NCI-H2171 (cell line): ENCODE measurements around the gene BPIFB6.

Experiments used
- DNase-seq: peaks from one replicate; lab custom pipeline; 2025; lab: John Stamatoyannopoulos, UW

The BPIFB6 gene

DNA sequence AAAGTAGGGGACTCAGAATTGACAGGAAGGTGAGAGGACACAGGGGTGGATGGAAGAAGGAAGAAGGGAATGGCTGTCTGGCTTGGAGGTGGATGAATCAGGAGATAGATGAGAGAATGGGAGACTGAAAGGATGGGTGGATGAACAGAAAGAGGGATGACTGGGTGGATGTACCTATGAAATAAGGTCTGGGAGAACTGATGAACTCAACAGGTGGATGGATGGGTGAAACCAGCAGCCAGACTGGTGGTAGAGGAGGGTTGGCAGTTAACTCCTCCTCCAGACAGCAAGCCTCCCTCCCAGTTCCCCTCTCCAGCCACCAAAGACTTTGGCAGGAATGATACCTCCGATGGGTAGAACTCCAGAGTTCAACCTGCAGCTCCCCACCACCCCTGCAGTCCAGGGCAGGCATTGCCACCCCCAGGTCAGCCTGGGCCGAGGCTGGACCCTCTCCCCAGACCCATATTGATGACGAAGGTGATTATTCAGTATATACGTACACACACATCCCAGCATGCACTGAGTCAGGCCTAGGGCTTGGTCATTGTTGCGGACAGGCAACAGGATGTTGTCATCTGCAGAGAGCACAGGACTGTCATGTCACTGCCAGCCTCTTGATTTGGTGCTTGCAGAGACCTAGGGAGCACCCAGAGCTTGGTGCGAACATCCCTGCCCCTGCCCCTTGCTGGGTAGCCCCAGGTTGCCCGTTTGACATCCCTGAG is 29.2 kb upstream of the BPIFB6 start:
- DNase-seq, result no peak

DNA sequence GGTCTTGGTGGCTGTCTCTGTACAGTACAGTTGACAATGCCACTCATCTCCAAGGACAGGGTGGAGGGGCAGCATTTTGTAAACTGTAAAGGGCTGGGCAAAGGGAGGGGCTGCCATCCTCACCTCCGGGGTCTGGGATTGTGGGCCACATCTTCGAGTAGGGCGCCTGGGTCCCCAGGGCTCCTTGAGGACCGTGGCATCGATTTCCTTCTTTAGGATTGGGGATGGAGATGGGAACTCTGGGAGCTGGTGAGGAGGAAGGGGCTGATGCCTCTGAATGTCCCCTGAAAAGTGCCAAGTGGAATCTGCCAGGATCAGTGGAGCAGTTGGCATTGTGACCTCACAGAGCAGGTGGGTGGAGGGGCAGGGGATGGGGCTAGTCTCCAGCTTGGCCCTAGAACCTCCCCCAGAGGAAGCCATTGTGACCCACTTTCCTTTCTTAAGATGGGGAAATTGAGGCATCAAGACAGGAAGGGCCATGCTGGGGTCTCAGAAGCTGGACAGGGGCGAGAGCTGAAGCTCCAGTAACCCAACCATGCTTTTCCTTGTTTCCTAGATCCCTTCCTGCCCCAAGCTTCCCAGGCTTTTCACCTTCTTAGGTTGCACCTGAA is 27.2 kb upstream of the BPIFB6 start, which contains the start of gene SUN5:
Gene SUN5, minus strand, starts transcription at position 293 of the 611 bp plus-strand sequence. Its CDS starts 93 bp downstream, at position 200.
- DNase-seq, result no peak

DNA sequence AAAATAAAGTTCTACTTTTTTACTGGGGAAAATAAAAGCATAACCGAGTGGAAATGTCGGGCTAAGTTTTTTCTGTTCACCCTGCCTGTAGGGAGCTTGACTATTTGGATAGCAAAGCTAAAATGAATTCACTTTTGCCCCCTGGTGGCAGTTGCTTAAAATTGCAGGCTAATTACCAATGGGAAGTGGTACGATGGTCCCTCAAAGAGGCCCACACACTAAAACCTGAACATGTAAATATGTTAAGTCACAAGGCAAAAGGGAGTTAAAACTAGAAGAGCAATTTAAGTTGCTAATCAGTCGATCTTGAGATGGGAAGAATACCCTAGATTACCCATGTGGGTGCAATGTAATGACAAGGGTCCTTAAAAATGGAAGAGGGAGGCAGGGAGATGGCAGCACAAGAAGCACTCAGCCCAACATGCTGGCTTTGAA is 26.3 kb upstream of the BPIFB6 start:
- no peak for DNase-seq

DNA sequence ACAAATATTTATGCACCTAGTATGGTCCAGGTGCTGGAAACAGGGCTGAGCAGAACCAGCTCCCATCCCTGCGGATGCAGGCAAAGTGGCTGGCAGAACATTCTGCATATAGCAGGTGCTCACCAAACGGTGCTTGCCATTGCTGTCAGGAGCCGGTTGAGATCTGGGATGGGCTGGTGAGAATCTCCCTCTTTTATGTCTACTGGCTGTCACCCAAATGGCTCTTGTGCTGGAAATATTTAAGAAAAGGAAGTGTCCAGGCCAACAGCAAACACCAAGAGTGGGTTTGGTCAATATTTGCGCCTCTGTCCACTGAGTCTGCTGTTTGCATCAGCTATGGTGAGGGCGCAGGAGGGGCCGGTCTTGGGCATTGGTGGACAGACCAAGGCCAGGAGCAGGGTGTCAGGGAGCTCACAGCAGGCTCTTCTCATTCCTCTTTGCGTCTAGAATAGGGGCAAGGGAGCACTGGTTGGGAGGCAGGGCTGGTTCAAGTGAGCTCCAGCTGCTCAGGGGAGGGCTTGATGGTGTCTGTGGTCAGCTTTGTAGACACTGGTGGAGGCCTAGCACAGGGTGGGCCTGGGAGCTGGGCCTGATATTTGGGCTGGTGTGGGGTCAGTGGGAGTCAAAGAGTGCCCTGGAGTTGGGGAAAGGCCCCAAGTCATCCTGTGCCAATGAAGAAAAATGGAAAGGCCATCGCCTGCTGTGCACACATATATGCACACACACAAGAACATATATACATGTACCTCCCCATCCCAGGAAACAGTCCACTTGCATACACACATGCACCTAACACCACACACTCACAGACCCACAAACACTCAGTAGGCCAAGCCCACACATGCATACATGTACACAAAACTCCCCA is 25.3 kb upstream of the BPIFB6 start:
- no peak for DNase-seq

DNA sequence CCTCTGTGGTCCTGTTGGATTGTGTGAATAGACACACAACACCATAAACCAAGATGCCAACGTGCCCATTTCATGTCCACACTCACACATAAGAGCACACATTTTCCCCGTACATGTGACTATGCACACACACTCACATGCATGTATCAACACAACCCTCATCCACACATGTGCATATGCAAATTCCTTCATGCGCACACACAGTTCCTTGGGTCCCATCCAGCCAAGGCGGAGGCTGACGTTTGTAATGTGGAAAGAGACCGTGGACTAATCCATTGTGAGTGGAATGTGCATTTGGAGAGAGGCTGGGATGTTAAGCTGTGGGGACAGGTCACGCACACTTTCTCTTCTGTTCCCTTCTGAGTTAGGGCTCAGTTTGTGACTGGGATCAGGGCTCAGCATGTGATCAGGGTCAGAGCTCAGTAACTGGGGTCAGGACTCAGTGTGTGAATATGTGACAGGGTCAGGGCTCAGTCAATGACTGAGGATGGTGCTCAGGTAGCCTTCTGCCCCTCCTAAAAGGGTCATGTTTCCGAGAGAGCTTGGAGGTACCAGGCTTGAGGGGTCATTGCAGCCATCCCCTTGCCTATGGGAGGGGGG is 24.6 kb upstream of the BPIFB6 start:
- no peak for DNase-seq

DNA sequence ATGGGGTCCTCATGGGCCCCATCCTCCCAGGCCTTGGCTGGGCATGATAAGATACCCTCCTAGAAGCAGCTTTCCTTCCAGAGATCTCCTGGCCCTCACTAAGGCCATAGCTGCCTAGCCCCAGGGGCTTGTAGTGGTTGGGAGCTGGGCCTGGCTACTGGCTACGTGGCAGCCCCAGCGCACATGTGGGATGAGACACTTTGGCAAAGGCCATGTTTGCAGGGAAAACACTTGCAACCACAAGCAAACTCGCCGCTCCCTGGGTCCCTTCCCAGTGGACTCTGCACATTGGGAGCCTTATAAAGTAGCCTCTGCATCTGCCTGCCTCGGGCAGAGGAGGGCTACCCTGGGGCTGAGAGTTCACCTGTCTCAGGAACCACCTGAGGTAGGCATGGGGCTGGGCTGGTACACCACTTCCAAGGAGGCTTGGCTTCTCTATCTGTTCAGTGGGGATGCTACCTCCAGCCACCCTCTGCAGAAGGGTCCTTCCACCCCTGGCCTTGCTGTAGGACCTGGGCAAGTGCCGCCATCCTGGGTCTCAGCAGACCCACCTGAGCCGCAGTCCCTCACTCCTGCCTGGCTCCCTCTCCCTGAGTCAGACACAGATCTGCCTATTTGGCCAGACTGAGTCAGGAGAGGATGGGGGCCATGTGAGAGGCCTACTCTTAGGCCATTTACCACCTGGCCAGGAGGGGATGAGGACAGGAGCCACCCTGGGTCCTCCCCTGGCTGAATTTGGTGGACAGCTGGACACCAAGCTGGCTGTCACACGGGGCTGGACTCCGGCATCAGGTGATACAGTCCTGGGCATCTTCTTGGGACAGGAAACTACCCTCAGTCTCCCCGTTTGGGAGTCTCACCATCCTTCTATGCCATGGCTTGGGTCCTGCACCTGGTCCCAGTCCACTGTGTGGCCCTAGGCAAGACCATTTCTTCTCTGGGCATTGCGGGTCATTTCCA is 23.8 kb upstream of the BPIFB6 start, which contains the start of gene BPIFB2:
Gene BPIFB2, plus strand, starts transcription at position 329 of the 960 bp plus-strand sequence. CDS start 871 bp downstream, outside the sequence.
- DNase-seq, result no peak

DNA sequence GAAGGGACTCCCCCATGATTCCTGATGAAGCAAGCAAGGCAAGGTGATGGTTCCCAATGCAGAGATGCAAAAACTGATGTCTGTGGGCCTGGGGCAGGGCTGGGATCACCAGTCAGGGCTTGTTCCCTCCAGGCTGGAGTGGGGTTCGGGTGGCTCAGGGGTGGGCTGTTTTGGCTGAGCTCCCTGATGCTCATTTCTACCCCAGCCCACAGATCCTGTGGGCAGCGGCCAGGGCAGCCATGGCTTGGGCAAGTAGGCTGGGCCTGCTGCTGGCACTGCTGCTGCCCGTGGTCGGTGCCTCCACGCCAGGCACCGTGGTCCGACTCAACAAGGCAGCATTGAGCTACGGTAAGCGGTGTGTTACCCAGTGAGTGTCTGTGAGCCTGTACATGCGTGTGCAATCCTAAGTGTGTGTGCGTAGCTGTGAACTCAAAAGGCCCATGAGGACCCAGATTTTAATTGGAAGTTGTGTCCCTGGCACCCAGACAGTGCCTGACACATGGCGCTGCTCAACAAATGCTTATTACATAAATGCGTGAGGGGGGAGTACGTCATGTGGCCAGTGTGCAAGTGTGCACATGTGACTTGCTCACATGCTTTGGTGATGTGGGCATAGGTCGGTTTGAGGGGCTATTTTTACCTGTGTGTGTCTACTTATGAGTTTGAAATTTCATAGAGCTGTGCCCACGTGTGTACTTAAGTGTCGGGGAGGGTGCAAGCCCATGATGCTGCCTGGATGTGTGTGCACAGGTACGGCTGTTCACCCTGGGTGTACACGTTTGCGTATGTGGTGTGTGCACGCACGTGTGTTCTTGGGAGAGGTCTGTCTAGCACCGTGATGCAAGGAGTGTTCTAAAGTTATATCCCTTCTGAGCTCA is 22.9 kb upstream of the BPIFB6 start:
- DNase-seq, result no peak

DNA sequence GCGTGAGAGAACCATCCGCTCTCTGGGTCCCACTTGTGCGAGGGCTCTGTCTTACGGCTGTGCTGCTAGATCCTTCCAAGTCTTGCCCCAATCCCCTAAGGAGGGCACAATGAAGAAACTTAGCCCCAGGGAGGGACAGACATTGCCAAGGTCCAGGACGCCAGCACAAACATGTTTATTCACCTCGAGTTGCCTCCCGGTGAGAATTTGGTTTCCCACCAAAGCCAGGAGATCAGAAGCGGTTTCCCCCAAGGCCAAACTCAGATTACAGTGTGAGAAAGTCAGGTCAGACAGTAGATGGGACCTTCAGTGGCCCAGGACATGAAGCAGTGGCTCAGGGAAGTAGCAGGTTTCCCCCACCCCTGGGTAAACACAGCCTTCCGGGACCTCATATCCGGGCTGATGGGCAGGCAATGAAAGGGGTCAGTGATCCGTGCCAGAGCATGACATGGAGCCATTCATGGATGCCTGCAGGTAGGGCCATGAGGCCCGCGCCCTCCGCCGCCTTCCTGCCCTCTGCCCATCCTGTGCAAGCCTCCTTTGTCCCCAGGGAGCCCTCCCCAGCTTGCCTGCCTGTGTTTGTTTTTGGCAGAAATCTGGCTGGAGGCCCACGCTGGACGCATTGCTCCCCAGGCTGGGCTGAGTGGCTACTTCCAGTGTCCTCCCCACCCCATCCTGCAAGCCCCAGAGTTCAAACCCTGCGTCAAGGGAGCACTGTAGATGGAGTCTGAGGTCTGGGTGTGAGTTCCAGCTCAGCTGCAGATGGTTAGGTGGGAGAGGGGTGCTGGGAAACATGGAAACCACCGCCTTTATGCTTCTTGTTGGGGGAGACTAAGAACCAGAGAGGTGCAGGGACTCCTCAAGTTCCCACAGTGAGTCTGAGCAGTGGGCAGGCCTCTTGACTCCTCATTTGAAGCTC is 22.0 kb upstream of the BPIFB6 start:
- no peak for DNase-seq

DNA sequence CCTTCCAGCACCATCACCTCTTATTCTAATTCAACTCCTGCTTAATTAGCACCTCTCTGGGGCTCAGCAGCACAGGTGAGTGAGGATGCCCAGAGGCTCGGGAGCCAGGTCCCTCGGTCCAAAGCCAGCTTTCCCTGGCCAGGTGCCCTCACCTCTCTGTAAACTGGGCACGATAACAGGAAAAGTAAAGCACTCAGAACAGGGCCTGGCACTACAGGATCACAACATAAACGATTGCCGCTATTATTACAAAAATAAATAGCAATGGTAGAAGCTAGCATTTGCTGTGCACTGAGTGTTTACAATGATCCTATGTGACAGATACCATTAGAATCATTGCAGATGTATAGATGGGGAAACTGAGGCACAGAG is 21.3 kb upstream of the BPIFB6 start:
- no peak for DNase-seq

DNA sequence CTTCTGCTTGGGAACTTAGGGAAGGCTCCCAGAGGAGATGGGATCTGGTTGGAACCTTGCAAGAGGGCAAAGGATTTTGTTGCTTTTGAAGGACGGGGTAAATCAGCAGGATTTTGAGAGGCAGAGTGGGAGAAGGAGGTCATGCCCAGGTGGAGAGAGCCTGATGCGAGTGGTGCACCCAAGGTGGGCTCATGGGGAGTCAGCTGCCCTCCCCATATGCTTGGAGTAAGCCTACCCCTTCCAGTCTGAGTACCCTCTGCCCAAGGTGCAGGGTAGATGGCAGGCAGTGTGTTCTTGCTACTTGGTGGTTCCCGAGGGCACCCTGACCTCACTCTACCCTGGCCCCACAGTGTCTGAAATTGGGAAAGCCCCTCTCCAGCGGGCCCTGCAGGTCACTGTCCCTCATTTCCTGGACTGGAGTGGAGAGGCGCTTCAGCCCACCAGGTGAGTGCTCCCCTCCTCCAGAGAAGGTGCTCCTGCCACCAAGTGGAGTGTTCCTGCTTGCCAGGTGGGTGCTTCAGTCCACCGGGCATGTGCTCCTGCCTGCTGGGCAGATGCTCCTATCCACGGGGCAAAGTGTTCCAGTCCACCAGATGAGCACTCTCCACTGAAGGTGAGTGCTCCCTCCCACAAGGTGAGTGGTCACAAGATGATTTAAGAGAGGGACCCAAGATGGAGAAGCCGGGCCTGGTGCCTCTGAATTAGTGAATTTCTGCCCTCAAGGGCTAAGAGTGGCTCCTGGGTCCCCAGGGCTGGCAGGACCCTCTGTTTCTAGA is 20.6 kb upstream of the BPIFB6 start:
- DNase-seq, result no peak

DNA sequence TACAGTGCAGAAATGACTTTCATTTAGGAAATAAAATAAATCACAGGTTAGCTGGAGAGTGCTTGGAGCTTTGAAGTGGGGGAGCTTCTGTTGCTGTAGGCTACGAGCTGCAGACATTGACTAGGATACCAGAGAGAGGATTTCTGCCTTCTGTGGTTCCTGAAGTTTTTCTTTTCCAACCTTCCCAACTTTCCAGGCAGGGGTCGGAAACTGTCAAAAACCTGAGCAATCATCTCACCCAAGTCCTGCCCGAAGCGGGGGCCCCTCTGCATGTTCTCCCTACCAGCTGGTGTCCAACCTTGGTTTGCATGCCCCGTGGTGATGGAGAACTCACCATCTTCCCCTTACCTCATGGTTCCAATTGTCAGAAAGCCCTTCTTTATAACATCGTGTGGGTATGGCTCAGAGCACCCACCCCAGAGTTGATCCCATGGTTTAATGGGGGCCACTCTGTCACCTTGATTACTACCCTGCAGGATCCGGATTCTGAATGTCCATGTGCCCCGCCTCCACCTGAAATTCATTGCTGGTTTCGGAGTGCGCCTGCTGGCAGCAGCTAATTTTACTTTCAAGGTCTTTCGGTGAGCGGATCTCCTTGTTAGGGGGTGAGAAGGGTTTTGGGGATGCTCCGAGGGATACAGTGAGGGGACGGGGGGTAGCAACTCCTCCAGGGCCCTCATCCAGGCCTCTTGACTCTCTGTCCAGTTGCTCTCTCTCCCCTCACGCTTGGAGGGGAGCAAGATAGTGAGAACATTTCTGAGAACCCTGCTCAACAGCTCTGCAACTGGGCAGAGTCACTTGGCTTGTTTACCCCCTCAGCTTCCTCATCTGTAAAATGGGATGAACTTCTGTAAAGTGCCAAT is 18.9 kb upstream of the BPIFB6 start:
- no peak for DNase-seq

DNA sequence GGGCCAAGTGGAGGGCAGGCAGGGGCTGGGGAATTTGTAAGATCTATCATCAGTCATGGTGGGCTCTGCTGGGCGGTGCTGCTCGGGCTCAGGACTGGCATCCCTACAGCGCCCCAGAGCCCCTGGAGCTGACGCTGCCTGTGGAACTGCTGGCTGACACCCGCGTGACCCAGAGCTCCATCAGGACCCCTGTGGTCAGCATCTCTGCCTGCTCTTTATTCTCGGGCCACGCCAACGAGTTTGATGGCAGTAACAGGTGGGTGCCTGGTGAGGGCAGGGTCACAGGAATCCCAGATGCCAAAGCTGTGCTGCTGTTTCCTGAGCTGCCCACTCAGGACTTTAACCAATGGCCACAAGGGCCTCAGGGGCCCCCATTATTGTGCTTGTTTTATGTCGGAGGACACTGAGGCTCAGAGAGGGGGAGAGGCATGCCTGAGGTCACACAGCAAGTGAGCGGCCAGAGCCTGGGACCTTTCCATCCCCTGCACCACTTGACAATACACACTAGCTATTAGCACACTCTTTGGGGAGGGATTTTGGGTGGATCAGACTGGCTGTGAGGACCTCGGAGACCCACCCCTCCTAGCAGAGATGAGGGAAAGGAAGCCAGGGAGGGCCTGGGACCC is 17.6 kb upstream of the BPIFB6 start:
- DNase-seq, result no peak

DNA sequence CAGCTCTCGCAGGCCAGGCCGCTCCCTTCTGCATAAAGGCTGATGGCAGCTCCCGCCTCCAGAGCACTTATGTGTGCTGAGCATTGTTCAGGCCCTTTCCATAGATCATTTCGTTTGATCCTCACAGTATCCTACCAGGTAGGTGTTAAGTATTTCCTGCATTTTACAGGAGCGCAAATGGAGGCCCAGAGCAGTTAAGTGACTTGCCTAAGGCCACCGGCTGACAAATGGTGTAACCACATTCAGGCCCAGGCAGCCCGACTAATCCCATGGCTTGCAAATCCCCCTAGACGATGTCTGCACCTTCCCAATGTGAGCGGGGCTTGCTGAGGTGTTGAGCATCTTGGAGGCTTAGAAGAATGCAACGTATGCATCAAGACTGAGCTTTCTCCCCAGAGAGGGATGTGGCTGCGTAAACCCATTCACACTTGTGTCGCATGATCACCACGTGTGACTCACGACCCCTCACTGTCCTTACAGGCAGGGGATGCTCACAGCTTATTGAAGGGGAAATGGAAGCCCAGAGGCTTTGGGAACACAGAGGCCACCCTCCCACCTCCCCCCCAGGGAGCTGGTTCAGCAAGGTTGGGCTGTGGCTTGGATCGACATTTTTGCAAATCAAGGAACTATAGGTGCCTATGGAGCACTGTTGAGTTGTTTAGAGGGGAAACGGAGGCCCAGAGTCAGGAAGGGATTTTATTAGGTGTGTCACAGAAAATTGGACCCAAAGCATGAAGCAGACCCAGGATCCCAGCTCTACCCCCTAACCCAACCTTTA is 16.9 kb upstream of the BPIFB6 start:
- no peak for DNase-seq

DNA sequence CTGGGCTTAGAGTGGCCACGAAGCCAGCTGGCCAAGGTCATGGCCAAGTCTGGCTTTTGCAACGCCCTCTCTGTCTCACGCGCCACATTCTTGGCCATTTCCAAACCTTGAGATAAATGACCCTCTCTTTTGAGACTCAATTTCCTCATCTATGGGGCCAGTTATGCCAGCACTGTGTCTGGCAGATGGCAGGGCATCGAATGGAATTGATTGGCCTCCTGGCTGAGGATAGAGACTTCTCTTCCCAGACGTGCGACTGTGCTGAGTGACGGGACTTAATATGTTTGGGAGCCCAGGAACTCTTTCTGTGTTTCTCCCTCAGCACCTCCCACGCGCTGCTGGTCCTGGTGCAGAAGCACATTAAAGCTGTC is 16.3 kb upstream of the BPIFB6 start:
- no peak for DNase-seq

DNA sequence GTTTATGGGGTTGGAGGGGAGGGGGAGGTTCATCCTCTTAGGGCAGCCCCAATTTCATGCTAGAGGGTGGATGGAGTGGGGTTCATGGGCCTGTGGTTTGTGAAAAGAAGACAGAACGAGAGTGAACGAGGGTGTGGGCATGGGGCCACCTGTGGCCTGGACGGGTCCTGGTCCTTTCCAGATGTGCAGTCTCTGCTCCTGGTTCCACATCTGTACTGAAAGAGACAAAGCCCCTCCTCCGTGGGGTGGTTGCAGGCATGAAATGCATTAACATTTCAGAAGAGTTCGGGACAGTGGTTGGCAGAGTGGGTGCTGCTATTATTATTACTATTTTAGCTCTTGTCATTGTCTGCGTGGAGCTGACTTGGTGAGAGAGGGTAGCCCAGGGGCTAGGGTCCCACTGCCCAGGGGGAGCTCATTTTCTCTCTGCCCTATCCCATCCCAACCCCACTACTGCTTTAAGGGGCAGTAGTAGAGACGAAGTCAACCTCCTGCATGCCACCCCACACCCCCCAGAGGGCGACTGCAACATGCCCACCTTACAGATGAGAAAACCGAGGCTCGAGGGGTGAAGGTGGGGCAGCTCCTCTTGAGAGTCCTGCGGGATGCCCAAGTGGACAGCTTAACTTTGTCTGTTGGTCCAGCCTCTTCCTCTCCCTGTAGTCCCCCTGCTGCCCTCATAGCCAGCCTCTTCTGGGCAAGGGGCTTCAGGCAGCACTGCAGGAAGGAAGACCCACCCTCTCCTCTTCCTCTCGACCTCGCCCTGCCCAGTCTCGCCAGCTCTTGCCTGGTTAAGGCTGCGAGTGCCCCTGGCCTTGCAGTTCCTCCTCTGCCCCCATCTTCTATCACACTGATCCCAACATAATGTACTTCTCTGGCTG is 15.5 kb upstream of the BPIFB6 start:
- no peak for DNase-seq
